HL-60/S4 treated with retinoic acid at 250 ng/mL for 4 days and 3 days (cell line): ENCODE data around the gene IRS1.

ENCODE experiments used
- in situ Hi-C: fragments of 300-500 bp; cut with MboI; formaldehyde crosslinking; loops from 2 replicates; pipeline ENCODE4 v1.7.0; 2022; ENCODE audit warnings: low sequenced_read_pairs

The IRS1 gene

GRCh38 chr2:226760412-226761194 lies 39.0 kb downstream of the IRS1 start:
- in situ Hi-C loops = no loop called here

GRCh38 chr2:226759768-226760167 lies 39.9 kb downstream of the IRS1 start:
- in situ Hi-C loops = no loop called here

GRCh38 chr2:226758921-226759640 lies 40.5 kb downstream of the IRS1 start:
- in situ Hi-C loops = no loop called here

- in situ Hi-C loops = no loop called here
These were observed 43.5 kb downstream of the IRS1 start for GRCh38 chr2:226756131-226756530.

GRCh38 chr2:226755631-226756030 lies 44.0 kb downstream of the IRS1 start:
- in situ Hi-C loops = no loop called here

GRCh38 chr2:226754821-226755604 lies 44.6 kb downstream of the IRS1 start:
- in situ Hi-C loops = no loop called here

- in situ Hi-C loops = no loop called here
These were observed 46.7 kb downstream of the IRS1 start for GRCh38 chr2:226752887-226753286.

GRCh38 chr2:226747288-226747687 lies 52.3 kb downstream of the IRS1 start:
- in situ Hi-C loops = no loop called here

- in situ Hi-C loops = no loop called here
These were observed 53.3 kb downstream of the IRS1 start for GRCh38 chr2:226746196-226746800.

GRCh38 chr2:226743915-226744314 lies 55.7 kb downstream of the IRS1 start:
- in situ Hi-C loops = no loop called here

GRCh38 chr2:226742347-226742746 lies 57.3 kb downstream of the IRS1 start:
- in situ Hi-C loops = no loop called here

GRCh38 chr2:226740039-226740648 lies 59.5 kb downstream of the IRS1 start:
- in situ Hi-C loops = no loop called here

- in situ Hi-C loops = no loop called here
These were observed 60.0 kb downstream of the IRS1 start for GRCh38 chr2:226739545-226740030.

- in situ Hi-C loops = no loop called here
These were observed 60.6 kb downstream of the IRS1 start for GRCh38 chr2:226738821-226739544.

GRCh38 chr2:226738191-226738820 lies 61.3 kb downstream of the IRS1 start:
- in situ Hi-C loops = no loop called here

GRCh38 chr2:226736382-226736781 lies 63.2 kb downstream of the IRS1 start:
- in situ Hi-C loops = no loop called here

GRCh38 chr2:226733927-226734564 lies 65.6 kb downstream of the IRS1 start:
- in situ Hi-C loops = no loop called here

- in situ Hi-C loops = no loop called here
These were observed 66.3 kb downstream of the IRS1 start for GRCh38 chr2:226733189-226733858.
